ENCODE data around the gene IMMP2L. TPM values are rescaled to one million over a fixed set of nuclear protein-coding genes. Genes with fewer than 3 reads are reported as not detected.

IMMP2L gene
- total RNA-seq, 1 experiment from 2014 or later, result 13.6 TPM

GRCh38 chr7:111499027-111499426 is 63.3 kb downstream of the IMMP2L start (continued):
- TF ChIP-seq, protein P1, sequence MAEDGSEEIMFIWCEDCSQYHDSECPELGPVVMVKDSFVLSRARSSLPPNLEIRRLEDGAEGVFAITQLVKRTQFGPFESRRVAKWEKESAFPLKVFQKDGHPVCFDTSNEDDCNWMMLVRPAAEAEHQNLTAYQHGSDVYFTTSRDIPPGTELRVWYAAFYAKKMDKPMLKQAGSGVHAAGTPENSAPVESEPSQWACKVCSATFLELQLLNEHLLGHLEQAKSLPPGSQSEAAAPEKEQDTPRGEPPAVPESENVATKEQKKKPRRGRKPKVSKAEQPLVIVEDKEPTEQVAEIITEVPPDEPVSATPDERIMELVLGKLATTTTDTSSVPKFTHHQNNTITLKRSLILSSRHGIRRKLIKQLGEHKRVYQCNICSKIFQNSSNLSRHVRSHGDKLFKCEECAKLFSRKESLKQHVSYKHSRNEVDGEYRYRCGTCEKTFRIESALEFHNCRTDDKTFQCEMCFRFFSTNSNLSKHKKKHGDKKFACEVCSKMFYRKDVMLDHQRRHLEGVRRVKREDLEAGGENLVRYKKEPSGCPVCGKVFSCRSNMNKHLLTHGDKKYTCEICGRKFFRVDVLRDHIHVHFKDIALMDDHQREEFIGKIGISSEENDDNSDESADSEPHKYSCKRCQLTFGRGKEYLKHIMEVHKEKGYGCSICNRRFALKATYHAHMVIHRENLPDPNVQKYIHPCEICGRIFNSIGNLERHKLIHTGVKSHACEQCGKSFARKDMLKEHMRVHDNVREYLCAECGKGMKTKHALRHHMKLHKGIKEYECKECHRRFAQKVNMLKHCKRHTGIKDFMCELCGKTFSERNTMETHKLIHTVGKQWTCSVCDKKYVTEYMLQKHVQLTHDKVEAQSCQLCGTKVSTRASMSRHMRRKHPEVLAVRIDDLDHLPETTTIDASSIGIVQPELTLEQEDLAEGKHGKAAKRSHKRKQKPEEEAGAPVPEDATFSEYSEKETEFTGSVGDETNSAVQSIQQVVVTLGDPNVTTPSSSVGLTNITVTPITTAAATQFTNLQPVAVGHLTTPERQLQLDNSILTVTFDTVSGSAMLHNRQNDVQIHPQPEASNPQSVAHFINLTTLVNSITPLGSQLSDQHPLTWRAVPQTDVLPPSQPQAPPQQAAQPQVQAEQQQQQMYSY (CRISPR knock-in tag; IDR thresholded peaks at IDR 0.05), result no peak
- TF ChIP-seq ELF4 (CRISPR knock-in tag; IDR thresholded peaks at IDR 0.05; ENCODE audit: low read depth), result no peak
- no peak for TF ChIP-seq ZNF425 (CRISPR knock-in tag; conservative IDR thresholded peaks at IDR 0.05)
- TF ChIP-seq NR2C2 (CRISPR knock-in tag; IDR thresholded peaks at IDR 0.05), result no peak
- TF ChIP-seq, protein P2, sequence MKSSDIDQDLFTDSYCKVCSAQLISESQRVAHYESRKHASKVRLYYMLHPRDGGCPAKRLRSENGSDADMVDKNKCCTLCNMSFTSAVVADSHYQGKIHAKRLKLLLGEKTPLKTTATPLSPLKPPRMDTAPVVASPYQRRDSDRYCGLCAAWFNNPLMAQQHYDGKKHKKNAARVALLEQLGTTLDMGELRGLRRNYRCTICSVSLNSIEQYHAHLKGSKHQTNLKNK (CRISPR knock-in tag; IDR thresholded peaks at IDR 0.05), result no peak
- TF ChIP-seq GRHL2 (CRISPR knock-in tag; IDR thresholded peaks at IDR 0.05; ENCODE audit: insufficient replicate concordance, severe bottlenecking), result no peak
- TF ChIP-seq NR3C1 (CRISPR knock-in tag; conservative IDR thresholded peaks at IDR 0.05; ENCODE audit: low read depth), result no peak
- no peak for TF ChIP-seq RORB (CRISPR knock-in tag; IDR thresholded peaks at IDR 0.05)
- no peak for TF ChIP-seq JUN (CRISPR knock-in tag; IDR thresholded peaks at IDR 0.05)
- no peak for TF ChIP-seq ESRRA (CRISPR knock-in tag; IDR thresholded peaks at IDR 0.05; ENCODE audit: borderline replicate concordance)

DNA sequence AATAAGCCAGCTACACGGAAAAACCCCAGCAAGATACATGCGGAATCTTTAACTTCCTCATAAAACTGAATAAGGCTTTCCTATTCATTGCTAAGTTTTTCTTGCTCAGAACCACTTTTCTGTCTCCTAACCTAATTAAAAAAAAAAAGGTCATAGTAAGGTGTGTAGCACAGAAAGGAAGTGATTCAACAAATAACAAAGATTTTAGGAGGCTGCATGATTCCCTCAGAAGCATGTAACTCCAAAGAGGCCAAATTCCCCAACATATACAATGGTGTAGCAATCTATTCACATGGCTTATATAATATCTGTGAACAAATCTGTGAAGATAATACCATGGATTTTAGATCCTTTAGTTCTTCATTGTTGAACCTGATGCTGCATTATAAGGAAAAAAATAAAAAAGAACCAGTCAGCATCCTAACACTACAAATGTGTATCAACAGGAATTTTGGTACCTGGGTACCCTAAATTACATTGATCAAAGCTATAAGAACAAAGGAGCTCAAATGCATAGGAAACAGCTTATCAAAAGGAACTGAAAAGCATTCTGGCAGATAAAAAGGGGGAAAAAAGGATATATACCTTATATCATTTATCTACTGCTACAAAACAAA is 63.8 kb downstream of the IMMP2L start:
- no peaks in the 10 kb centered on the region; the same call in 1 of the 2 replicates for H3K27me3 Mint-ChIP-seq (ENCODE audit: low read depth)
- DNase-seq (ENCODE audit: low spot score) (no peak), ATAC-seq (no peak)
- ChIA-PET CTCF (interaction anchor here (0.6 kb wide), 1 partner anchor 424 kb away, joined by 4 read pairs; no protein-coding TSS in a partner anchor), POLR2A (no interaction called here)
- H3K9me3 Mint-ChIP-seq, result peaks cover 35% of the 10 kb centered on the region
- peaks cover 32% of the 10 kb centered on the region for H3K36me3 Mint-ChIP-seq
- no peaks in the 10 kb centered on the region for H3K4me1 Mint-ChIP-seq
- no peak overlapping the region for H3K4me3 Mint-ChIP-seq
- H3K27ac Mint-ChIP-seq, result no peak overlapping the region
- TF ChIP-seq NFE2L1 (CRISPR knock-in tag; IDR thresholded peaks at IDR 0.05) (no peak), JAZF1 (CRISPR knock-in tag; IDR thresholded peaks at IDR 0.05) (no peak), ZNF232 (CRISPR knock-in tag; IDR thresholded peaks at IDR 0.05) (no peak), ESRRA (CRISPR knock-in tag; IDR thresholded peaks at IDR 0.05; ENCODE audit: borderline replicate concordance) (no peak), ZNF396 (CRISPR knock-in tag; IDR thresholded peaks at IDR 0.05; ENCODE audit: borderline replicate concordance) (no peak), AR (CRISPR knock-in tag; IDR thresholded peaks at IDR 0.05) (no peak), MYBL2 (CRISPR knock-in tag; IDR thresholded peaks at IDR 0.05) (no peak), ZBTB43 (CRISPR knock-in tag; IDR thresholded peaks at IDR 0.05) (no peak), ELF4 (CRISPR knock-in tag; IDR thresholded peaks at IDR 0.05; ENCODE audit: low read depth) (no peak)
- TF ChIP-seq, protein P3, sequence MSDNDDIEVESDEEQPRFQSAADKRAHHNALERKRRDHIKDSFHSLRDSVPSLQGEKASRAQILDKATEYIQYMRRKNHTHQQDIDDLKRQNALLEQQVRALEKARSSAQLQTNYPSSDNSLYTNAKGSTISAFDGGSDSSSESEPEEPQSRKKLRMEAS (CRISPR knock-in tag; IDR thresholded peaks at IDR 0.05), result no peak
- TF ChIP-seq, protein P4, sequence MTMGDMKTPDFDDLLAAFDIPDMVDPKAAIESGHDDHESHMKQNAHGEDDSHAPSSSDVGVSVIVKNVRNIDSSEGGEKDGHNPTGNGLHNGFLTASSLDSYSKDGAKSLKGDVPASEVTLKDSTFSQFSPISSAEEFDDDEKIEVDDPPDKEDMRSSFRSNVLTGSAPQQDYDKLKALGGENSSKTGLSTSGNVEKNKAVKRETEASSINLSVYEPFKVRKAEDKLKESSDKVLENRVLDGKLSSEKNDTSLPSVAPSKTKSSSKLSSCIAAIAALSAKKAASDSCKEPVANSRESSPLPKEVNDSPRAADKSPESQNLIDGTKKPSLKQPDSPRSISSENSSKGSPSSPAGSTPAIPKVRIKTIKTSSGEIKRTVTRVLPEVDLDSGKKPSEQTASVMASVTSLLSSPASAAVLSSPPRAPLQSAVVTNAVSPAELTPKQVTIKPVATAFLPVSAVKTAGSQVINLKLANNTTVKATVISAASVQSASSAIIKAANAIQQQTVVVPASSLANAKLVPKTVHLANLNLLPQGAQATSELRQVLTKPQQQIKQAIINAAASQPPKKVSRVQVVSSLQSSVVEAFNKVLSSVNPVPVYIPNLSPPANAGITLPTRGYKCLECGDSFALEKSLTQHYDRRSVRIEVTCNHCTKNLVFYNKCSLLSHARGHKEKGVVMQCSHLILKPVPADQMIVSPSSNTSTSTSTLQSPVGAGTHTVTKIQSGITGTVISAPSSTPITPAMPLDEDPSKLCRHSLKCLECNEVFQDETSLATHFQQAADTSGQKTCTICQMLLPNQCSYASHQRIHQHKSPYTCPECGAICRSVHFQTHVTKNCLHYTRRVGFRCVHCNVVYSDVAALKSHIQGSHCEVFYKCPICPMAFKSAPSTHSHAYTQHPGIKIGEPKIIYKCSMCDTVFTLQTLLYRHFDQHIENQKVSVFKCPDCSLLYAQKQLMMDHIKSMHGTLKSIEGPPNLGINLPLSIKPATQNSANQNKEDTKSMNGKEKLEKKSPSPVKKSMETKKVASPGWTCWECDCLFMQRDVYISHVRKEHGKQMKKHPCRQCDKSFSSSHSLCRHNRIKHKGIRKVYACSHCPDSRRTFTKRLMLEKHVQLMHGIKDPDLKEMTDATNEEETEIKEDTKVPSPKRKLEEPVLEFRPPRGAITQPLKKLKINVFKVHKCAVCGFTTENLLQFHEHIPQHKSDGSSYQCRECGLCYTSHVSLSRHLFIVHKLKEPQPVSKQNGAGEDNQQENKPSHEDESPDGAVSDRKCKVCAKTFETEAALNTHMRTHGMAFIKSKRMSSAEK (CRISPR knock-in tag; IDR thresholded peaks at IDR 0.05; ENCODE audit: borderline replicate concordance), result no peak

Measured in WTC11 (cell line).